Iris pigment epithelial cell (primary cell): ENCODE results near the gene POTEG.
"Not testable (repeated sequence)": the region's sequence is repeated elsewhere in the genome, so short reads cannot be mapped to it uniquely, and the experiment has no call there.

ENCODE experiments used
- DNase-seq: peaks from one replicate; pipeline ENCODE4 v3.0.0-alpha.2; 2011; ENCODE audit warnings: low read depth

The POTEG gene

GRCh38 chr14:19372813-19373500, 61.2 kb downstream of the POTEG start:
- DNase-seq, result not testable (repeated sequence)

GRCh38 chr14:19371767-19372166, 62.4 kb downstream of the POTEG start:
- DNase-seq, result not testable (repeated sequence)

GRCh38 chr14:19362803-19363202, 71.3 kb downstream of the POTEG start:
- not testable (repeated sequence) for DNase-seq

GRCh38 chr14:19362323-19362722, 71.8 kb downstream of the POTEG start:
- not testable (repeated sequence) for DNase-seq

- DNase-seq, result not testable (repeated sequence)
These were observed 72.4 kb downstream of the POTEG start for GRCh38 chr14:19361636-19362253.

GRCh38 chr14:19360937-19361635, 73.1 kb downstream of the POTEG start:
- DNase-seq, result not testable (repeated sequence)
